Activated CD4-positive, alpha-beta T cell treated with anti-CD3 and anti-CD28 coated beads, Interleukin-2, Interleukin-6, amounts not matched to agents 100 ng/mL and 50 ng/mL, durations not matched to agents 16 hours and 8 hours (primary cell): ENCODE measurements around the gene DNAH14.
A peak's percentile ranks its signal among the peaks of the same experiment; 100 is the strongest.
"Not testable (repeated sequence)": the region's sequence is repeated elsewhere in the genome, so short reads cannot be mapped to it uniquely, and the experiment has no call there.

ENCODE experiments used
- DNase-seq: peaks from one replicate; pipeline ENCODE4 v3.0.0-alpha.2; 2020

Gene DNAH14

DNA sequence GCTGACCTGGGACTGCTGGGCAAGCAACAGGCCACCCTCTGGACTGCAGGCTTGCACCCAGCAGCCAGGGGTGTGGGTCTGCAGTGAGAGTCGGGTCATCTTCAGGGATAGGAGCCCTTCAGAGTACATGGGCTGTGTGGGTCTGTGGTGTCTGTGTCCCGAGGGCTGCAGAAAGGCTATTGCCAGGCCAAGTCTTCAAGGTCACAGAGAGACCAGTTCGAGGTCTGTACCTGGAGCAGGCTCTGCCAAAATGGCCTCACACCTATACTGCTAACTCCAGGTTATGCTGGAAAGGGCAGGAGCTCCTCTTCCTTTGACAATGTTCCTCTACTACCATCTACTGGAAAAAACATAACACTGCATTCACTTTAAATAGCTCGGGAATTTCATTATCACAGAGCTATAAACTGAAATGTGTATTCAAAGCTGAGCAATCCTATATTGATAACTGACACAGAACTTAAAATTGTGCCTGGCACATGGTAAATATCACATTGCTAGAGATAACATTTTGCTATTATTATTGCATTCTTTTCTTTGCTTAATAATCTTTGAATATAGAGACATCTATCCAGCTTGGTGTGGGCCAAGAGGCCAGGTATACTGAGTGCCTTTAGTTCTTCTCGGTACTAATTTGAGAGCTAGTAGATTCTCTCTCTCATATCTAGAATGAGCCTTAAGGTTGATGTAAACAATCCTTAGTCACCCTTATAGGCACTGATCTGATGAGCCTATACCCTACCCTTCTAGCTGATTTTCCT, 6.9 kb upstream of the DNAH14 start:
- DNase-seq = peak; percentile 14

GRCh38 chr1:224923726-224924125, 5.7 kb upstream of the DNAH14 start:
- no peak for DNase-seq

- DNase-seq = not testable (repeated sequence)
These were observed 1.8 kb upstream of the DNAH14 start for GRCh38 chr1:224927631-224928030.

DNA sequence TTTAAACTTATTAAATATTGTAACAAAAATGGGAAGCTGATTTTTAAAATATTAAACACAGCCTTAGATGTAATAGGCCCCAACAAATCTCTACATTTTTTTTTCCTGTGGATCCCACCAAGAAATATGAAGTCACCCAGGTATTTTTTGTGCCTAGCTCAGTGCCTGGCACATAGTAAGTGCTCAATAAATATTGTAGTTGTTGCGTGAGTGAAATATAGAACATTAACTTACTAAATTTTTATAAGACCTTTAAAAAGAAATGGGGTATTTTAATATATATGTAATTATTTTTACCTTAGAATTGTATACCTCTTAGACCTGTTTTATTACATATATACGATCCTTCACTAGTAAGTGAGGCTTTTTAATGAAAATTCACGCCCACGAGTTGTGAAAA, 569 bp upstream of the DNAH14 start:
- DNase-seq = no peak

- DNase-seq = no peak
These were observed 2.1 kb downstream of the DNAH14 start for GRCh38 chr1:224931605-224932004.

GRCh38 chr1:224932607-224933249, 3.3 kb downstream of the DNAH14 start:
- DNase-seq = no peak

DNA sequence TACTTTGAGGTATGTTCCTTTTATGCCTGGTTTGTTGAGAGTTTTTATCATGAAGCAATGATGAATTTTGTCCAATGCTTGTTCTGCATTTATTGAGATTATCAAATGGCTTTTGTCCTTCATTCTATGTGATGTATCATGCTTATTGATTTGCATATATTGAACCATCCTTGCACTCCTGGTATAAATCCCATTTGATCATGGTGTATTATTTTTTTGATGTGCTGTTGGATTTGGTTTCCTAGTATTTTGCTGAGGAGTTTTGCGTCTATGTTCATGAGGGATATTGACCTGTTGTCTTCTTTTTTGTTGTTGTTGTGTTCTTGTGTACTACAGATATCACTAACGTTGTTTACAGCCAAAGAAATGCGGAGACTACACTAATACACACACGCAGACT, 4.1 kb downstream of the DNAH14 start:
- DNase-seq = no peak

GRCh38 chr1:224938652-224939051, 9.2 kb downstream of the DNAH14 start:
- no peak for DNase-seq

DNA sequence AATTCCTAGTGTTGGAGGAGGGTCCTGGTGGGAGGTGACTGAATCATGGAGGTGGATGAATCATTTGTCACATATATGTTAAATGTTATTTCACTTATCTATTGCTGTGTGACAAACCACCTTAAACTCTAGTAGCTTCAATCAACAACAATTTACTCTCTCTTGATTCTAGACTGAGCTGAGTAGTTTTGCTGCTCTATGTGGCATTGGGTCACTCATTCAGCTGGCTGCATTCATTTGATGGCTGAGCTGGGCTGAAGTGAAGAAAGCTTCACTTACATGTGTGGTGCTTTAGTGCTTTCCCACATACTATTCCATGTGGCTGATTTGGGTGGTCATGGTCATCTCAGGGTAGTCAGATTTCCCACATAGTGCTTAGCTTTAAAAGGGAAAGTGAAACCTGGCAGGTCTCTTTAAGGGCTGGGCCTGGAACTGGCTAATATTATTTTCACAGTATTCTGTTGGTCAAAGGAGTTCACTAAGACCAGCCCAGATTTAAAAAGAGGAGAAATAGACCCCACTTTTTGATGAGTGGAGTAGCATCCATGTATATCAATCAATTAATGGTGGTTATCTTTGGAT, 10.5 kb downstream of the DNAH14 start:
- no peak for DNase-seq

DNA sequence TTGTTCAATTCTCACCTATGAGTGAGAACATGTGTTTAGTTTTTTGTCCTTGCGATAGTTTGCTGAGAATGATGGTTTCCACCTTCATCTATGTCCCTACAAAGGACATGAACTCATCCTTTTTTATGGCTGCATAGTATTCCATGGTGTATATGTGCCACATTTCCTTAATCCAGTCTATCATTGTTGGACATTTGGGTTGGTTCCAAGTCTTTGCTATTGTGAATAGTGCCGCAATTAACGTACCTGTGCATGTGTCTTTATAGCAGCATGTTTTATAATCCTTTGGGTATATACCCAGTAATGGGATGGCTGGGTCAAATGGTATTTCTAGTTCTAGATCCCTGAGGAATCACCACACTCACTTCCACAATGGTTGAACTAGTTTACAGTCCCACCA, 11.3 kb downstream of the DNAH14 start:
- DNase-seq = not testable (repeated sequence)

- not testable (repeated sequence) for DNase-seq
These were observed 16.3 kb downstream of the DNAH14 start for GRCh38 chr1:224945651-224946348.

DNA sequence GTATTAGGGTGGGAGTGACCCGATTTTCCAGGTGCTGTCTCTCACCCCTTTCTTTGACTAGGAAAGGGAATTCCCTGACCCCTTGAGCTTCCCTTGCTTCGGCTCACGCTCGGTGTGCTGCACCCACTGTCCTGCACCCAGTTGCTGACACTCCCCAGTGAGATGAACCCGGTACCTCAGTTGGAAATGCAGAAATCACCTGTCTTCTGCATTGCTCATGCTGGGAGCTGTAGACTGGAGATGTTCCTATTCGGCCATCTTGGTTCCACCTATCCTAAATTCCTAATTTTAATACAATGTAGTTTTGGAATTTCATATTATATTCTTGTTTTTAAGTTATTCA, 16.8 kb downstream of the DNAH14 start:
- DNase-seq = not testable (repeated sequence)

DNA sequence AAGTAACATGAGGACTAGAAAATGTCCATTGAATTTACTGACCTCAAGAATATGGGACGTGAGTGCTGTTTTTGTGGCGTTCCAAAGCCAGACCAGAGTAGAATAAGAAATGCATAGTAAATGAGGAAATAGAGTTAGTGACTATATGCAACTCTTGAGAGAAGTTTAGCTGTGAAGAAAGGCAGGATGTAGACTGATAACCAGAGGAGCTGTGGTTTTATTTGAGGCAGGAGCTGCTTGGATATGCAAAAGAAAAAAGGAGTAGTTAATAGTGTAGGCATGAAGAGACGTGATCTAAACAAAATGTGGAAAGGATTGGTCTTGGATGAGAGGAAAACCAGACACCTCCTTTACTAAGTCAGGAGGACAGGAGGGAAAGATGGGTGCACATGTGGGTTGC, 28.2 kb downstream of the DNAH14 start:
- DNase-seq = no peak

DNA sequence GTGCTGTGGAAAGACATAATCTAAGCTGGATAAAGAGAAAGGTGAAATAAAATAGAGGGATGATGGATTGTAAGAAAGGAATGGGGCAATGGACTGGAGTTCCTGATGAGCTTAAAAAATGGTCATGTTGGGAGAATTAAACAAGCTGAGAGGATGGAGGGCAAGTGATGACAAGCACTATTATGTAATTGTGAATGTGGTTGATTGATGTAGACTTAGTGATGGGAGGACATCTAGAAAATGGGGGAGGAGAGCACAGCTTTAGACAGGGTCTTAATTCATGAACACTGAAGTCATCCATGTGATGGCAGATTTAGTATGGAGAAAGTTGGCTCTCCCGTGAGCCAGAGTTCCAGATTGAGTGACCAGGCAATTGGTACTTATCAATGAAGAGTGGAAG, 29.0 kb downstream of the DNAH14 start:
- no peak for DNase-seq

DNA sequence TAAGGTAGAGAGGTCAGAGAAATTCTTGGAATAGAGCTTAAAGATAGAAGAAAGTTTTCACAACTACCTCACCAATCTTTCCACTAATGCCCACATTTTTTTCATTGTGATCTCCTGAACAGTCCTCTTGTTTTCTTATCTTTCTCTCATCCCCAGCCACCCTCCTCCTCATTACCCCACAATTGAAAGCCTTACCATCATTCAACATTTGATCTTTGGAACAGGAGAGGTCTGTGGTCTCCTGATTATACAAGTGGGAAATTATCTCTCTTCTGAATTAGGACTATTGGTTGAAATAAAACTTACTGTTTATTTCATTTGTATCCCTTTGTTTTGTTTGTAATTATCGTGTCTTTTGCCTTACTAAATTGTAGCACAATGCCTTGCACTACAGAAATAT, 29.6 kb downstream of the DNAH14 start:
- no peak for DNase-seq

- DNase-seq = no peak
These were observed 30.2 kb downstream of the DNAH14 start for GRCh38 chr1:224959656-224960055.

GRCh38 chr1:224980181-224980580, 50.7 kb downstream of the DNAH14 start:
- no peak for DNase-seq

GRCh38 chr1:224981922-224982354, 52.5 kb downstream of the DNAH14 start:
- DNase-seq = not testable (repeated sequence)

GRCh38 chr1:224988042-224988441, 58.6 kb downstream of the DNAH14 start:
- no peak for DNase-seq

- DNase-seq = no peak
These were observed 60.1 kb downstream of the DNAH14 start for GRCh38 chr1:224989615-224990014.

DNA sequence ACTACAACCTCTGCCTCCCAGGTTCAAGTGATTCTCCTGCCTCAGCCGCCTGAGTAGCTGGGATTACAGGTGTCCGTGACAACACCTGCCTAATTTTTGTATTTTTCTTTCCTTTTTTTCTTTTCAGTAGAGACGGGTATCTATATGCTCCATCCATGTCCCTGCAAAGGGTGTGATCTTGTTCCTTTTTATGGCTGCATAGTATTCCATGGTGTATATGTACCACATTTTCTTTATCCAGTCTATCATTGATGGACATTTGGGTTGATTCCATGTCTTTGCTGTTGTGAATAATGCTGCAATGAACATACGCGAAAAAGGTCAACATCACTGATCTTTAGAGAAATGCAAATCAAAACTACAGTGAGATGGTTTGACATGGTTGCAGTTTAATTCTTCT, 62.1 kb downstream of the DNAH14 start:
- DNase-seq = not testable (repeated sequence)

- DNase-seq = no peak
These were observed 66.1 kb downstream of the DNAH14 start for GRCh38 chr1:224995602-224996001.

DNA sequence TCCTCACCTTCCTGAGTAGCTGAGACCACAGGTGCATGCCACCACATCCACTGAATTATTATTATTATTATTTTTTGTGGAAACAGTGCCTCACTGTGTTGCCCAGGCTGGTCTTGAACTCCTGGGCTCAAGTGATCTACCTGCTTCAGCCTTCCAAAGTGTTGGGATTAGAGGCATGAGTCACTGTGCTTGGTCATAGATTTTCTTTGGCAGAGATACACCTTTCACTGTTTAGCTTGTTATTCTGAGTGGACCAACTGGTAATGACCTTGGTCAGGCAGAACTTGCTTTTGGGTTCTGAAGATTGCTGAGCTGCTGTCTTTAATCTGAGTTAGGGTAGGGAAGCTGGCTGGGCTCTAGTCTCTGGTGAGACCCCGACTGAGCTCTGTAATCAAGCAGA, 66.8 kb downstream of the DNAH14 start:
- DNase-seq = no peak

GRCh38 chr1:224998185-224998584, 68.7 kb downstream of the DNAH14 start:
- no peak for DNase-seq
